Measurements from ENCODE around the gene JPT1.

- TF ChIP-seq POLR2A (IDR thresholded peaks at IDR 0.05; ENCODE audit: low read length) (no peak), GATA1 (IDR thresholded peaks at IDR 0.05; ENCODE audit: low read depth, low read length) (no peak)
These were observed 40.6 kb upstream of the JPT1 start for GRCh38 chr17:75194879-75195278.
